Measurements from ENCODE around the gene ZBTB7C.

The ZBTB7C gene

GRCh38 chr18:47986620-47987387, 422.4 kb downstream of the ZBTB7C start:
- Histone ChIP-seq H3K79me2 (ENCODE audit: insufficient read depth, low read length) (no peaks in the 10 kb centered on the region), H3K9me2 (replicated peaks; ENCODE audit: low read depth, low read length) (no peaks in the 10 kb centered on the region), H3K9ac (ENCODE audit: low read depth, low read length, poor library complexity, severe bottlenecking) (no peak overlapping the region), H3F3A (ENCODE audit: low read depth) (no peaks in the 10 kb centered on the region; the same call in 1 of the 2 replicates), H3K4me2 (ENCODE audit: low read depth, low read length, poor library complexity, severe bottlenecking) (no peak overlapping the region), H2AFZ (ENCODE audit: low read length) (no peak overlapping the region), H3K4me3 (ENCODE audit: low read length, poor library complexity, severe bottlenecking) (no peak overlapping the region), H3K27me3 (ENCODE audit: insufficient read depth, low read length, poor library complexity, severe bottlenecking) (no peaks in the 10 kb centered on the region), H3K36me3 (ENCODE audit: insufficient read depth, low read length) (no peaks in the 10 kb centered on the region), H3K4me1 (ENCODE audit: insufficient read depth, low read length, poor library complexity, severe bottlenecking) (peaks cover 12% of the 10 kb centered on the region), H3K9me3 (ENCODE audit: insufficient read depth, low read depth, low read length) (no peaks in the 10 kb centered on the region), H4K20me1 (ENCODE audit: insufficient read depth, low read length, poor library complexity, severe bottlenecking) (no peaks in the 10 kb centered on the region)
- TF ChIP-seq CTCF (conservative IDR thresholded peaks at IDR 0.05; ENCODE audit: low read length) (no peak), EZH2phosphoT487 (IDR thresholded peaks at IDR 0.05; ENCODE audit: borderline replicate concordance) (no peak)

GRCh38 chr18:47985866-47986265, 423.3 kb downstream of the ZBTB7C start:
- Histone ChIP-seq H3K27me3 (ENCODE audit: insufficient read depth, low read length, poor library complexity, severe bottlenecking) (no peaks in the 10 kb centered on the region), H3K36me3 (ENCODE audit: insufficient read depth, low read length) (no peaks in the 10 kb centered on the region), H2AFZ (ENCODE audit: low read length) (no peak overlapping the region), H3F3A (ENCODE audit: low read depth) (no peaks in the 10 kb centered on the region; the same call in 1 of the 2 replicates), H3K4me3 (ENCODE audit: low read length, poor library complexity, severe bottlenecking) (no peak overlapping the region), H3K9ac (ENCODE audit: low read depth, low read length, poor library complexity, severe bottlenecking) (no peak overlapping the region), H3K9me3 (ENCODE audit: insufficient read depth, low read depth, low read length) (no peaks in the 10 kb centered on the region), H4K20me1 (ENCODE audit: insufficient read depth, low read length, poor library complexity, severe bottlenecking) (no peaks in the 10 kb centered on the region), H3K4me1 (ENCODE audit: insufficient read depth, low read length, poor library complexity, severe bottlenecking) (peaks cover 12% of the 10 kb centered on the region), H3K4me2 (ENCODE audit: low read depth, low read length, poor library complexity, severe bottlenecking) (no peak overlapping the region), H3K79me2 (ENCODE audit: insufficient read depth, low read length) (no peaks in the 10 kb centered on the region), H3K9me2 (replicated peaks; ENCODE audit: low read depth, low read length) (no peaks in the 10 kb centered on the region)
- TF ChIP-seq CTCF (conservative IDR thresholded peaks at IDR 0.05; ENCODE audit: low read length) (no peak), EZH2phosphoT487 (IDR thresholded peaks at IDR 0.05; ENCODE audit: borderline replicate concordance) (no peak)

GRCh38 chr18:47984991-47985390, 424.2 kb downstream of the ZBTB7C start:
- TF ChIP-seq CTCF (conservative IDR thresholded peaks at IDR 0.05; ENCODE audit: low read length) = no peak
- no peak for TF ChIP-seq EZH2phosphoT487 (IDR thresholded peaks at IDR 0.05; ENCODE audit: borderline replicate concordance)
- H3F3A ChIP-seq (ENCODE audit: low read depth) = no peaks in the 10 kb centered on the region; the same call in 1 of the 2 replicates
- no peak overlapping the region for H3K4me2 ChIP-seq (ENCODE audit: low read depth, low read length, poor library complexity, severe bottlenecking)
- H3K9me3 ChIP-seq (ENCODE audit: insufficient read depth, low read depth, low read length) = no peaks in the 10 kb centered on the region
- peaks cover 12% of the 10 kb centered on the region for H3K4me1 ChIP-seq (ENCODE audit: insufficient read depth, low read length, poor library complexity, severe bottlenecking)
- H3K9ac ChIP-seq (ENCODE audit: low read depth, low read length, poor library complexity, severe bottlenecking) = no peak overlapping the region
- H4K20me1 ChIP-seq (ENCODE audit: insufficient read depth, low read length, poor library complexity, severe bottlenecking) = no peaks in the 10 kb centered on the region
- H3K4me3 ChIP-seq (ENCODE audit: low read length, poor library complexity, severe bottlenecking) = no peak overlapping the region
- no peaks in the 10 kb centered on the region for H3K36me3 ChIP-seq (ENCODE audit: insufficient read depth, low read length)
- H3K27me3 ChIP-seq (ENCODE audit: insufficient read depth, low read length, poor library complexity, severe bottlenecking) = no peaks in the 10 kb centered on the region
- H2AFZ ChIP-seq (ENCODE audit: low read length) = no peak overlapping the region
- H3K79me2 ChIP-seq (ENCODE audit: insufficient read depth, low read length) = no peaks in the 10 kb centered on the region
- H3K9me2 ChIP-seq (replicated peaks; ENCODE audit: low read depth, low read length) = no peaks in the 10 kb centered on the region

Measured in Loucy (cell line).